A549 (cell line): ENCODE results near the gene EPN1.

ENCODE experiments used
- EP300 ChIP-seq, 2 experiments: fragments of >200 bp; sonication (Bioruptor Twin); formaldehyde crosslinking; IDR thresholded peaks; 2 replicates in 1 of 2; 3 replicates in 1 of 2; pipeline ENCODE4 v1.6.1; 2016 to 2017
- MYC ChIP-seq: IDR thresholded peaks from 2 replicates; pipeline ENCODE4 v1.6.1; 2012; ENCODE audit warnings: mild to moderate bottlenecking, inconsistent platforms, low read length, improper control_type of control experiment, borderline replicate concordance
- POLR2A ChIP-seq: IDR thresholded peaks from 2 replicates; pipeline ENCODE4 v1.6.1; 2012; ENCODE audit warnings: mild to moderate bottlenecking, low read length
- RAD21 ChIP-seq, 2 experiments: fragments of >200 bp in 1 of 2; sonication (Bioruptor Twin) in 1 of 2; formaldehyde crosslinking in 1 of 2; IDR thresholded peaks in 1 of 2; conservative IDR thresholded peaks in 1 of 2; 2 replicates in 1 of 2; 3 replicates in 1 of 2; pipeline ENCODE4 v1.6.1; 2012 to 2018; ENCODE audit warnings: inconsistent platforms in 1 of 2
- RCOR1 ChIP-seq: fragments of 150-350 bp; IDR thresholded peaks from 2 replicates; pipeline ENCODE4 v1.6.1; 2014; ENCODE audit warnings: antibody characterized with exemption, low read length, low read depth
- REST ChIP-seq: fragments of 200-600 bp; sonication (generic); IDR thresholded peaks from 2 replicates; pipeline ENCODE4 v1.6.1; 2016; ENCODE audit warnings: antibody characterized with exemption, mild to moderate bottlenecking, moderate library complexity
- SMC3 ChIP-seq: fragments of >200 bp; sonication (Bioruptor Twin); formaldehyde crosslinking; IDR thresholded peaks from 3 replicates; pipeline ENCODE4 v1.6.1; 2018; ENCODE audit warnings: inconsistent platforms
- TF ChIP-seq, protein P1 (sequence below): fragments of >200 bp; sonication (Bioruptor Twin); formaldehyde crosslinking; IDR thresholded peaks from 3 replicates; pipeline ENCODE4 v1.5.1; 2016

GRCh38 chr19:55674841-55675660 lies at the start of gene EPN1:
- TF ChIP-seq, protein P1, sequence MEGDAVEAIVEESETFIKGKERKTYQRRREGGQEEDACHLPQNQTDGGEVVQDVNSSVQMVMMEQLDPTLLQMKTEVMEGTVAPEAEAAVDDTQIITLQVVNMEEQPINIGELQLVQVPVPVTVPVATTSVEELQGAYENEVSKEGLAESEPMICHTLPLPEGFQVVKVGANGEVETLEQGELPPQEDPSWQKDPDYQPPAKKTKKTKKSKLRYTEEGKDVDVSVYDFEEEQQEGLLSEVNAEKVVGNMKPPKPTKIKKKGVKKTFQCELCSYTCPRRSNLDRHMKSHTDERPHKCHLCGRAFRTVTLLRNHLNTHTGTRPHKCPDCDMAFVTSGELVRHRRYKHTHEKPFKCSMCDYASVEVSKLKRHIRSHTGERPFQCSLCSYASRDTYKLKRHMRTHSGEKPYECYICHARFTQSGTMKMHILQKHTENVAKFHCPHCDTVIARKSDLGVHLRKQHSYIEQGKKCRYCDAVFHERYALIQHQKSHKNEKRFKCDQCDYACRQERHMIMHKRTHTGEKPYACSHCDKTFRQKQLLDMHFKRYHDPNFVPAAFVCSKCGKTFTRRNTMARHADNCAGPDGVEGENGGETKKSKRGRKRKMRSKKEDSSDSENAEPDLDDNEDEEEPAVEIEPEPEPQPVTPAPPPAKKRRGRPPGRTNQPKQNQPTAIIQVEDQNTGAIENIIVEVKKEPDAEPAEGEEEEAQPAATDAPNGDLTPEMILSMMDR, result no peak
- no peak for TF ChIP-seq SMC3
- TF ChIP-seq REST, result no peak
- no peak; the same call in none of the 2 replicates for TF ChIP-seq POLR2A
- no peak for TF ChIP-seq RCOR1
- TF ChIP-seq RAD21 (conservative IDR thresholded peaks at IDR 0.05 in 1 of 2, IDR thresholded peaks at IDR 0.05 in 1 of 2), result no peak
- TF ChIP-seq MYC, result no peak
- no peak for TF ChIP-seq EP300 (IDR thresholded peaks at IDR 0.05)
